OCI-LY7 (cell line): Measurements from ENCODE around the gene GPR142.

Source experiments
- CTCF ChIP-seq: fragments of 200-600 bp; sonication (generic); conservative IDR thresholded peaks from 2 replicates; pipeline ENCODE4 v1.5.1; 2014; ENCODE audit warnings: mild to moderate bottlenecking, antibody characterized with exemption, low read length, moderate library complexity, mixed read lengths
- EZH2phosphoT487 ChIP-seq: fragments of 200-600 bp; sonication (generic); IDR thresholded peaks from 2 replicates; pipeline ENCODE4 v1.6.1; 2018; ENCODE audit warnings: low read depth, borderline replicate concordance, mild to moderate bottlenecking, mixed run types, antibody characterized with exemption, low read length, moderate library complexity, mixed read lengths

GRCh38 chr17:74362810-74363498 is 4.4 kb upstream of the GPR142 start:
- no peak for TF ChIP-seq CTCF
- no peak for TF ChIP-seq EZH2phosphoT487
